DMS53 treated with DMSO at 0.1 percent for 48 hours (cell line): ENCODE data around the gene MTO1.
"Not testable (repeated sequence)": the region's sequence is repeated elsewhere in the genome, so short reads cannot be mapped to it uniquely, and the experiment has no call there.

Experiments
- DNase-seq: peaks from one replicate; lab custom pipeline; 2025; ENCODE audit not compliant: unreplicated experiment; lab: John Stamatoyannopoulos, UW

The MTO1 gene, protein sequence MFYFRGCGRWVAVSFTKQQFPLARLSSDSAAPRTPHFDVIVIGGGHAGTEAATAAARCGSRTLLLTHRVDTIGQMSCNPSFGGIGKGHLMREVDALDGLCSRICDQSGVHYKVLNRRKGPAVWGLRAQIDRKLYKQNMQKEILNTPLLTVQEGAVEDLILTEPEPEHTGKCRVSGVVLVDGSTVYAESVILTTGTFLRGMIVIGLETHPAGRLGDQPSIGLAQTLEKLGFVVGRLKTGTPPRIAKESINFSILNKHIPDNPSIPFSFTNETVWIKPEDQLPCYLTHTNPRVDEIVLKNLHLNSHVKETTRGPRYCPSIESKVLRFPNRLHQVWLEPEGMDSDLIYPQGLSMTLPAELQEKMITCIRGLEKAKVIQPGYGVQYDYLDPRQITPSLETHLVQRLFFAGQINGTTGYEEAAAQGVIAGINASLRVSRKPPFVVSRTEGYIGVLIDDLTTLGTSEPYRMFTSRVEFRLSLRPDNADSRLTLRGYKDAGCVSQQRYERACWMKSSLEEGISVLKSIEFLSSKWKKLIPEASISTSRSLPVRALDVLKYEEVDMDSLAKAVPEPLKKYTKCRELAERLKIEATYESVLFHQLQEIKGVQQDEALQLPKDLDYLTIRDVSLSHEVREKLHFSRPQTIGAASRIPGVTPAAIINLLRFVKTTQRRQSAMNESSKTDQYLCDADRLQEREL

DNA sequence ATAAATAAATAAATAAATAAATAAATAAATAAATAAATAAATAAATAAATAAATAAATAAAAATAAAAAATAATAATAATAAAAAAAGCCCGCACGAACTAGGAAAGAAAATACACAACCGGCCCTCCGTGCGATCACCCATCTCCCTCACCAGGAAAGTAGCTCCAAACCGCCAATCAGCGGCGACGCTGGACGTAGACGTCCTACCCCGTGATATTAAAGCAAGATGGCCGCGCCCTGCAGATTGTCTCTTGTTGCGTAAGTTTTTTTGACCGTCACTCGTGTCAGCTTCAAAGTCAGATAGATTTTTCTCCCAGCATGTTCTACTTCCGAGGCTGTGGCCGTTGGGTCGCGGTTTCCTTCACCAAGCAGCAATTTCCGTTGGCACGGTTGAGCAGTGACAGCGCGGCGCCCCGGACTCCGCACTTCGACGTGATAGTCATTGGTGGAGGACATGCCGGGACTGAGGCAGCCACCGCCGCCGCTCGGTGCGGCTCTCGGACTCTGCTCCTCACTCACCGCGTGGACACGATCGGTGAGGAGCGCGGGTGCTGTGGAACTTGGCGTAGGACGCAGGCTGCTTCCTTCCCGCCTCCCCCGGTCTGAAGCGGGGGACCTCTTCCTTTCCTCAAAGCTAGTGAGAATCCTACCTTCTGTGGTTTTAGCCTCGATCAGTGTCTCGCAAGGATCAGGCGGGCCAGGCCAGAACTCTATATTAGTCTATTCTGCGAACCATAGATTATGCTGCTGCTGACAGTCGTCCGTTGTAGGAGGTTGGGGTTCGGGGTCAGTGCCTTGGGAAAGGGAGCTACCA lies at the start of gene MTO1:
Gene MTO1 (plus strand): TSS at position 201 of the 814 bp plus-strand sequence. CDS start 118 bp downstream, at position 319.
- peak; percentile 84 for DNase-seq

DNA sequence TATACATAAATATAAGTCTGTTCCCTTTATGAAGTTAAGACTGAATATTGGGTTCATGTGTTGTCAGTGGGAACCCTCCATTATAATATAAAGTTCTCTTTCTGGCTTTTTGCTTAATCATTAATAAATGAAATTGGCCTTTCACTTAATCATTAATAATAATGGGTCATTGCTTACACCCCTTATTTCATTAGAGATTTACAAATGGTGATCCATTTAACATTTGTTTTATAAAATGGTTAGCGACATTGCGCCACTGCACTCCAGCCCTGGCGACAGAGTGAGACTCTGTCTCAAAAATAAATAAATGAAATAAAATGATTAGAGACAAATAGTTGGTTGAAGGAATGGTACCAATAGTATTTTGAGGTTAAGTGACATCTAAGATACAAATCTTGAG lies 48.4 kb upstream of the MTO1 start:
- no peak for DNase-seq

DNA sequence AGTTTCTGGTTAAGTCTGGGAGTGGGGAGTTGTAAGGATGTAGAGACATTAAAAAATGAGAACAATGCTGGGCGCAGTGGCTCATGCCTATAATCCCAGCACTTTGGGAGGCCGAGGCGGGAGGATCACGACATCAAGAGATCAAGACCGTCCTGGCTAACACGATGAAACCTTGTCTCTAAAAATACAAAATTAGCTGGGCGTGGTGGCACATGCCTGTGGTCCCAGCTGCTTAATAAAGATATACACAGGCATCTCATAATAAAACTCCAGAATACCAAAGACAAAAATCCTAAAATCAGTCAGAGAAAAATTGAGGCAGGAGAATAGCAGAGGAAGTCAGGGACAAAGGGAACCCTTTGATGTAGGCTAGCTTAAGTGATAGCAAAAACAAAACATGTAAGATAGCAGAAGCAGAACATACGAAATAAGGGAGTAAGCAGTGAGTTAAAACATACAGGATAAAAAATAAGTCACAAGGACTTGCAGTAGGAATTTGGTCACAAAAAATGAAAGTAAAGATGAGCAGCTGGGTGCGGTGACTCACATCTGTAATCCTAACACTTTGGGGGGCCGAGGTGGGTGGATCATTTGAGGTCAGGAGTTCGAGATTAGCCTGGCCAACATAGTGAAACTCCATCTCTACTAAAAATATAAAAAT lies 43.3 kb upstream of the MTO1 start:
- DNase-seq, result no peak

DNA sequence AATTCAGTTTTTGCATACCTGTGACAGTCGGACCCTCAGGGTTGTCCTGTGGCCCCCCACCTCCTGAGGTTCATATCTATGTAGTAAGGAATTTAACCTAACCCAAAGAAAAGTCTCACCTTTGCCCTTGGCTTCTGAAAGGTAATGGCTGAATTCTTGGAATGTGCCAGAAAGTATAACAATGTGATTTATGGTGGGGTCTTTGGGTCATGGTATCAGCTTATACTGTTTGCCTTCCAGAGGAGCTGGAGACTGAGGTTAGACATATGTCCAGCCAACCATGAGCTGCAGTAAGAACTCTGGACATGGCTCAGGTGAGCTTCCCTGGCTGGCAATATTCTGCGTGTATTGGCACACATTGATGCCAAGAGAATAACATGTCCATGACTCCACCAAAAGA lies 40.0 kb upstream of the MTO1 start:
- no peak for DNase-seq

DNA sequence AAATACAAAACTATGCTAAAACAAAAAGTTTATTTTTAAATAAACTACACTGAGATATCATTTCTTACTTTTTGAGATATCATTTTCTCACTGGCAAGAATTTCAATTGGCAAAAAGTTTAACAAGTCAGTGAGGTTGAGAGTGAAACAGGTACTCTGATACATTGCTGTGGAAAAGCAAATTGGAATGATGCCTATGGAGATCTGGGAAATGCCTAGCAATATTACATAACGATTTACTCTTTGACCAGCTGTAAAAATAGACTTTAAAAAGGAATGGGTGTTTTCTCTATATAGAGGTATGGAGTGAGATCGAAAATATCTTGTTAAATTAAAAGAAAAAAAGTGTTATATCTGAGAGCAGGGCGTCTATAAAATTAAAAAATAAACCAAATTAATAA lies 26.3 kb upstream of the MTO1 start:
- no peak for DNase-seq

DNA sequence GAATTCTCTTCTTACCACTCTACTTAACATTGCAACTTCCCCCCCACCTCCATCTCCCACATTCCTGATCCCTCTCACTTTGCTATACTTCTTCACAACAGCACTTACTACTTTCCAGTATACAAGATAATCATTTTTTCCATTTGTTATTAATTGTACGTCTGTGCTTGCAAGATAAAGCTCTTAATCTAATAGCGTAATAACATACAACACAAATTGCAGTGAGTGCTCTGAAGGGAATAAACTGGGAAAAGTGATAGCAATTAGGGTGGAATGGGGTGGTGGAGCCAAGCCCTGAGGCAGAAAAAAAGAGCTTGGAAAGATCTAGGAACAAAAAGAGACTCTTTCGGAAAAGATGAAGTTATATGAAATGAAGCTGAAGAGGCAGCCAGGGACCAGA lies 18.0 kb upstream of the MTO1 start:
- no peak for DNase-seq

DNA sequence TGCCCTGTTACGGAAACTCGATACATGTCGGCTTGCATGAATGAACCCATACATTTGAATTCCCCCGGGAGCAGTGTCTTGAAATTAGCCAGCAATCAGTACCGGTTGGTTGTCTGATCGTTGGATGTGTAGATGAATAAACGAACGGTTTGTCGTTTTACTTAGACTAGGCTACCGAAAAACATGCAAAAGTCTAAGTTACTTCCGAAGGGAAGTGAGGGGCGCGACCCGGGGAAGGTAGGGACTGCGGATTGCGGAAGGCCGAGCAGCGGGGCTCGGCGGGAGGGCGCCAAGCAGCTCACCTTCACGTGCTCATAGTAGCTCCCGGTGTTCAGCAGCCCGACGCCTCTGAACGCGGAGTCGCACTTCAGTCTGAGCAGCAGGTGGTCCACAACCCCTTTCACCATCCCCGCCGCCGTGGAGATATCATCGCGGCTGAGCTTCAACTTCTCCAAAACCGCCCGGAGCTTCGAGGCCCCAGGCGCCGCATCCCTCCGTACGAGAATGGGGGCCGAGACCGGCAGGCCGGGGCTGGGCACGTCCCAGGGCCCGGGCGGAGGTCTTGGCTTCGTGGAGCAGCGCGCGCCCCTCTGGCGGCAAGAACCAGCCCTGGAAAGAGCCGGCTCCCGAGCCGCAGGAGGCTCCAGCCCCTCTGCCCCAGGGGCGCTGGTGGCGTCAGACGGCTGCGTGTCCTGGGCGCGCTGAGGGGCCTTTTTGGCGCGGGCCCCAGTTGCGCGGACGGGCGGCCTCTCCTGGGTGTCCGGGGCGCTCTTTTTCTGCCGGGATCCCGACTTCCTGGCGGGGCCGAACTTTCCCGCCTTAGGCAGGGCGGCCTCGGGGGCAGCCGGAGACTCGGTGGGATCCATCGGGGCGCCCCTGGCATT lies 10.1 kb upstream of the MTO1 start:
- peak; percentile 62 for DNase-seq

DNA sequence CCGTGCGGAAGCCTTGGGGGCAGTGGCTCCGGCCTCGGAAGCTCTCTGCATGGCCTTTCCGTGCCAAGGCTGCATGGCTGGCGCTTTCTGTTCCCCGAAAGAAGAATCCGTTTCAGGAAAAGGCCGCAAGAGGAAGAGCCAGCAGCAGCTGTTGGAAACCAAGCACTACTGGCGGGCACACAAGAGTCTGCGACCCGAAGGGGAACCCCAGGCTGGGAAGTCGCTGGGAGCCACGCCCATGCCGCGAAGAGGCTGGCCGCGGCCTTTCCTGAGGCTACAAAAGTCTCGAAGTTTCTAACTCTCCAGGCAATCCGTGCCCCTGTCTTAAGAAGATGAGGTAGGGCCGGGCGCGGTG lies 9.5 kb upstream of the MTO1 start, which contains the start of gene CGAS:
Gene CGAS (minus strand): TSS at position 191 of the 355 bp plus-strand sequence. CDS start 116 bp downstream, at position 75.
- DNase-seq, result peak; percentile 62

DNA sequence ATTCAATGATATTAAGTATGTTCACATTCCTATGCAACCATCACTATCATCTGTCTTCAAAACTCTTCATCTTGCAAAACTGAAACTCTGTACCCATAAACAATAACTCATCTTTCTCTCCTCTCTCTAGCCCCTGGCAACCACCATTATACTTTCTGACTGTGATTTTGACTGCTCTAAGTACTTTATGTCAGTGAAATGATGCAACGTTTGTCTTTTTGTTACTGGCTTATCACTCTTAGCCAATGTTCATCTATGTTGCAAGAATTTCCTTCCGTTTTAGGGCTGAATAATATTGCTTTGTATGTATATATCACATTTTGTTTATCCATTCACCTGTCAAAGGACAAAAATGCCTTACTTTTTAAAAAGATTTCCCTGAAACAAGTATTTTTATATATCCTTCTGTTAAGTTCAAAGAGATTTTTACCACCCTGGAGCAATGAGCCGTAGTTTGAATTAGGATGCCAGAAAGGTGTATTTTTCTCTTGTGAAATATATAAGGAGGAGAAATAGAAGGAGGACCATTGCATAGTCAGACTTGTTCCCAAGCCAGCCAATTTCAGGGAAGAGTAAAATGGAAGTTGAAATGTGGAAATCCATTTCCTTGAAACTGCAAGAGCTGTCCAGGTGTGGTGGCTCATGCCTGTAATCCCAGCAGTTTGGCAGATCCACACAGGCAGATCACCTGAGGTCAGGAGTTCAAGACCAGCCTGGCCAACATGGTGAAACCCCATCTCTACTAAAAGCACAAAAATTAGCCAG lies 5.5 kb upstream of the MTO1 start:
- no peak for DNase-seq

DNA sequence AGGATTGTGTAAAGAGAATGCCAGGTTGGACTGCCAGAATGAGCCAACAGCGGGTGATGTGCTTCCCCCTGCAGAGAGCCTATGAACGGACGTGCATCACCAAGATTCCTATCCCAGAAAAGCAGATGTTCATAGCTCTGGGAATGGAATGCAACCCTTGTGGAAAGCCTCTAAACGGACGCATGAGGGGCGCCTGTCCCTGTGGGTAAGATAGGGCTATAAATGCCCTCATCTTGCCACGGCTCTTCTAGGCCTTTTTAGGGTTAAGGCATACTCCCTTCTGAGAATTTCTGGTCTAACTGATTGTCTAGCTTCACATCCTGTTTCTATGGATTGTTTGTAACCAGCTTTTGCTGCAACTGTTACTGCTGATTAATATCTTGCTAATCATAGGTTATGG lies 2.1 kb upstream of the MTO1 start:
- DNase-seq, result not testable (repeated sequence)

DNA sequence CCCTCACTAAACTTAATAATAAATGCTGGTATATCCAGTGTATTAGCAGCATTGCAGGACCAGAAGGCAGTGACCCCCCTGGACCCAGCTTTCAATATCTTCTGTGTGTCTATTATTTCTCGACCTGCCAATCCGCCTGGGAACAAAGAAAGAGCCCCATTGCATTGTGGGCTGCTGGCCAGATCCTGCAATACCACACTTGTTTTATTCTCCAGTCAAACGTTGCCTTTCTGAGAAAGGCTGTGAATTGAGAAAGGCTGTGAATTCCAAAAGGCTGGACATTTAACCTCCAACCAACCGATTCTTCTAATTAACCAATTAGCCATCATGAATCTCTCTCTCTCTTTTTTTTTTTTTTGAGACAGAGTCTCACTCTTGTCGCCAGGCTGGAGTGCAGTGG lies 1.5 kb upstream of the MTO1 start:
- no peak for DNase-seq

DNA sequence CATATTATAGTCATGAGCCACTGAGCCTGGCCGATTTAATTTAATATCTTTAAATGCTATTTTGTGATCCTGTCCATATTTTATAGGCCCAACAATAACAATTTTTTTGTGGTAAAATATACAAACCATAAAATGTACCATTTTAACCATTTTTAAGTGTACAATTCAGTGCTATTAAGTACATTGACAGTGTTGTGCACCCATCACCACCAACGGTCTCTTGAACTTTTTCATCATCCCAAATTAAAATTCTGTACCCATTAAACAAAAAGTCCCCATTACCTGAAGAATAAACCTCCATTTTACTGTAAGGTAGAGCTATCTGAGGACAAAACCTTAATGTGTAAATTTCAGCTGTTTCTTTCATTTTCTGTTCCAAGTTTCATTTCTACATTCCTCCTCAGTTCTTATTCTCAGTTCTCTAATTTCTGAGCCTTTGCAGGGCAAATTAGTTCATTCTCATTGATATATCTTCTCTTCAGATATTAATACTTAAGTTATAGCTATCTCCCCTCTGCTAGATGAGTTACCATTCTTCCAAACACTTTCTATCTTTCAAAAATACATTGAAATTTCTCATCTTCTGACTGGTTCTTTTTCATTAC lies 10.3 kb downstream of the MTO1 start:
- no peak for DNase-seq

DNA sequence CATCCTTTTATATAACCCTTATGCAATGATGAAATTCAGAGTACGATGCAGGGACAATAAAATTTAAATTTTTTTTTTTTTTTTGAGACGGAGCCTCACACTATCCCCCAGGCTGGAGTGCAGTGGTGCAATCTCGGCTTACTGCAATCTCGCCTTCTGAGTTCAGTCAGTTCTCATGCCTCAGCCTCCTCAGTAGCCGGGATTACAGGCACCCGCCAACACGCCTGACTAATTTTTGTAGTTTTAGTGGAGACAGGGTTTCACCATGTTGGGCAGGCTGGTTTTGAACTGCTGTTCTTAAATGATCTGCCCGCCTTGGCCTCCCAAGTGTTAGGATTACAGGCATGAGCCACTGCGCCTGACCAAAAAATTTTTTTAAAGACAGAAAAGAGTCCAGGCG lies 15.2 kb downstream of the MTO1 start:
- no peak for DNase-seq

DNA sequence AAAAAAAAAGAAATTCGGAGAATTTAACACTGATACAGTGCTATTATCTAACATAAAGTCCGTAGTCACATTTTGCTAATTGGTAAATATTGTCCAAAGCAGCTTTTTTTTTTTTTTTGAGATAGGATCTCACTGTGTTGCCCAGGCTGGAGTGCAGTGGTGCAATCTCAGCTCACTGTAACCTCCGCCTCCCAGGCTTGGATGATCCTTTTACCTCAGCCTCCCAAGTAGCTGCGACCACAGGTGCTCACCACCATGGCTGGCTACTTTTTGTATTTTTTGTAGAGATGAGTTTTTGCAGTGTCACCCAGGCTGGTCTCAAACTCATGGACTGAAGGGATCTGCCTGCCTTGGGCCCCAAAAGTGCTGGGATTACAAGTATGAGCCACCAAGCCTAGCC lies 15.9 kb downstream of the MTO1 start:
- no peak for DNase-seq

DNA sequence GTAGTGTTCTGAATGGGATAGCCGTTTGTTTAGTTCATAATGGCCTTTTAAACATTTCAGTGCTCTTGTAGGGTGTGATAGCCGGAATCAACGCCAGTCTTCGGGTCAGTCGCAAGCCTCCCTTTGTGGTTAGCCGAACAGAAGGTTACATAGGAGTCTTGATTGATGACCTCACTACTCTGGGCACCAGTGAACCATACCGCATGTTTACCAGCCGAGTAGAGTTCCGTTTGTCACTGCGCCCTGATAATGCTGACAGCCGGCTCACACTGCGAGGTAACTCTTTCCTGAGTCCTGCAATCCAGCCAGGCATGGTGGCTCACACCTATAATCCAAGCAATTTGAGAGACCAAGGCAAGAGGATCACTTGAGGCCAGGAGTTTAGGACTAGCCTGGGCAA lies 20.4 kb downstream of the MTO1 start:
- no peak for DNase-seq

DNA sequence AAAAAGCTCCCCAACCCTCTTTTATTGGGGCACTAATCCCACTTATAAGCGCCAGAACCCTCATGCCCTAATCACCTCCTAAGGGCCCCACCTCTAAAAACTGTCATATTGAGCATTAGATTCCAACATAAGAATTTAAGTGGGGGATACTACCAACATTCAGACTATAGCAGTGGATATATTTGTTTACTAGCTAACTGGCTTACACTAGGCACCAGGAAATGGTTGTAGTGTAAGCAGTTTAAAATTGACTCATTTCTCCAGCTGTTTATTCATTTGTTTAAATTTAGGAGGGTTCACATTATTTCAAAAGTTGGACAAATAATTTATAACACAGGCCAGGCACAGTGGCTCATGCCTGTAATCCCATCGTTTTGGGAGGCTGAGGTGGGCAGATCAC lies 22.9 kb downstream of the MTO1 start:
- no peak for DNase-seq

DNA sequence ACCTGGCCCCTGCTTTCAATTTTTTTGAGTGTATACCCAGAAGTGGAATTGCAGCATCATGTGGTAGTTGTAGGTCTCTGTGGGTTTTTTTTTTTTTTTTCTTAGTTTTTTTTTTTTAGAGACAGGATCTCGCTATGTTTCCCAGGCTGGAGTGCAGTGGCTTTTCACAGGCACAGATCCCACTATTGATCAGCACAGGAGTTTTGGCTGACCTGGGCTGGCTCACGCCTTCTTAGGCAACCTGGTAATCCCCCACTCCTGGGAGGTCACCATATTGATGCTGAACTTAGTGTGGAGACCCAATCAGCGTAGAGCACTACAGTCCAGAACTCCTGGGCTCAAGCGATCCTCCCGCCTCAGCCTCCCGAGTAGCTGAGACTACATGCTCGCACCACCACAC lies 25.9 kb downstream of the MTO1 start:
- no peak for DNase-seq

DNA sequence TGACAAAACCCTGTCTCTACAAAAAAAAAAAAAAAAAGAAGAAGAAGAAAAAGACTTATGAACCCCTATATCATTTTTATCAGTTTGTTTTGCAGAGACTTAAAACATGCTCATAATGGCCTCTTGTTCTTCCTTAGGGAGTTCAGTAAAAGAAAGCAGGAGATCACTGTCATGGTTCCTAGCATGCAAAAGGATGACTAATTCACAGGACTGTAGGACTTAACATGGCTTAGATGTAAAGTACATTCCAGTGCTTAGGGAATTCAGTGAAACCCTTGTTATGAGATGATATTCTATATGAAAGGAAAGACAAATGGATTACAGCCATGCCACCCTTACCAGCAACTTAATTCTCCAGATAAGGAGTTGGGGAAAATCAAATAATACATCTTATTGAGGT lies 29.8 kb downstream of the MTO1 start:
- no peak for DNase-seq

DNA sequence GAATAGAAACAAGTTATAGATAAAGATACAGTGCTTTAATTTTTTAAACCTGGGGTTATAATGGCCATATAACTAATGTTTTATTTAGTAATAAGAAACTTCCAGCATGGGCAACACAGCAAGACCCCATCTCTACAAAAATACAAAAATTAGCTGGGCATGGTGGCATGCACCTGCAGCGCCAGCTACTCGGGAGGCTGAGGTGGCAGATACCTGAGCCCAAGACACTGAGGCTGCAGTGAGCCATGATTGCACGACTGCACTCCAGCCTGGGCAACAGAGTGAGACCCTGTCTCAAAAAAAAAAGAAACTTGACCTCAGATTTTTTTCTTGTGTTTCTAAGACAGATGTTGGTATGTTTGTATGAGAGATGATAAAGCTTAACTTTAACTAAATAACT lies 36.4 kb downstream of the MTO1 start:
- DNase-seq, result no peak
